ENCODE data around the gene CLSTN2.

CLSTN2 gene

DNA sequence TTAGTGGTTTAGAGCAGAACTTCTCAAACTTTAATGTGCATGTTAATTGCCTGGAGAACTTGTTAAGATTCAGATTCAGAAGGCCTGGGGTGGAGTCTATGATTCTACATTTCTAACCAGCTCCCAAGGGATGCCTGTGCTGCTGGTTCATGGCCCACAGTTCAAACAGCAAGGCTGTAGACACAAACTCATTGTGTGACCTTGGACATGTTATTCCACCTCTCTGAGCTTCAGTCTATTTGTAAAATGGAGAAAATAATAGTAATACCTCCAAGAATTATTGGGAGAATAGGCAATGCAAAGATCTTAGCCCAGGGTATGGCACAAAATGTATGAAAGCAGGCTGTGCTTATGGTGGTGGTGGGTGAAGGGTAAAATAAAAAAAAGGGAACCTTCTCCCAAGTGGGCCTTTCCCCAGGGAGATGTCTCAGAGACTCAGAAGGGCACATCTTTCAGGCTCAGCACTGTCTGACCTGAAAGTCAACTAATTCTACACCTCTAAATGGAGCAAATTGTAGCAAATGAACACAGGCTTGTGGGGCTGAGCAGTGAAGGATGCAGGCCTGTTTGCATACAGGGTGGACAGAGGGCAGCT is 566.9 kb downstream of the CLSTN2 start:
- no peak for DNase-seq (ENCODE audit: low read depth)

DNA sequence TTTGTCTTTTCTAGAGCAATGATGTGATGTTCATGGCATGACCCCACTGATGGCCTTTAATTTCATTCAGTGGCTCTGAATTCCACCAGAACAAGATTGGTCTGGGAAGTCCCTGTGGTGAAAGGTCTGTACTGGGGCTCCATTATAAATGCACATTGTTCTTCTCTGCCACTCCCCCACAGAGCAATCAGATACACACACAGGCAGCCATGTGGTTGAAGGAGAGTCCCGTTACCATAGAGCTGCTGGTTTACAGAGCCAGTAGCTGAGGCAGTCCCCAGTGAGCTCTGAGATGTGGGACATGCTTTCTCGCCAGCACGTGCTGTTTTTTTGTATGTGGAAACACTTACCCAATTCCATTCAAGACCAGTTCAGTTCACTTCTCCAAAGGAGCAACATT is 570.2 kb downstream of the CLSTN2 start:
- DNase-seq (ENCODE audit: low read depth) = no peak

DNA sequence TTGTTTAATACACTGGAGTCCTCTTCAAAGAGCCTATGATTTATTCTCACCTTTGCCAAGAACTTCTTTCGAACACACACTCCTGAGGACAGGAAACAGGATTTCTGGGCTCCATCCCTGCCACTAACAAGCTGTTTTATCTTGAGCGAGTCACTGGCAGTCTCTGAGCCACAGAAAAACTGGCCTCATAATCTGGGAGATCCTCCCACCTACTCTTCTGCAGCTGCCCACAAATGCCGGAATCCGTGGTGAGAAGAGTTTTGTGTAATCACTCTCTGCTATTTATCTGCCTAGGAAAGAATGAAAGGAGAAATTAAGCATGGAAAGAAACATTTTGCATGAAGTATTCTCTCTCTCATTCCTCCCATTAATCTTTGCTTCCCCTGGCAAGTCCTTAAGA is 570.9 kb downstream of the CLSTN2 start:
- DNase-seq (ENCODE audit: low read depth) = no peak

DNA sequence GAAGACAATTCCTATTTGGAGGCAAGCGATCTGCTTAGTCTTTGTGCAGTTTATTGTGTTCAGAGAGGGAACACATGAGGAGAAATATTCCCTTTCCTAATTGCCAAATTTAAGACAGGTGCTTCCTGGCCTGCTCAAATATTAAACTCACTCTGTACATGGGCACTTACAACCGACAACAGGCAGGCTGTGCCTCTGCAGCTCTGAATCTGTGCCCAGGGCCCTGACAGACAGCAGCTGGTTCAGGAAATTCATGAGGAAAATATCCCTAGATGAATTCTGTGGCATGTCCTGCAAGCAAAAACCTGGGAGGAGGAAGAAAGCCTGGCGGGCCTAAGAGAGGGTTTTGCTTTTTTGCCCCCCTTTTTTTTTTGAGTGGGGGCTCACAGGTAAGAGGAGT is 573.6 kb downstream of the CLSTN2 start:
- no peak for DNase-seq (ENCODE audit: low read depth)

DNA sequence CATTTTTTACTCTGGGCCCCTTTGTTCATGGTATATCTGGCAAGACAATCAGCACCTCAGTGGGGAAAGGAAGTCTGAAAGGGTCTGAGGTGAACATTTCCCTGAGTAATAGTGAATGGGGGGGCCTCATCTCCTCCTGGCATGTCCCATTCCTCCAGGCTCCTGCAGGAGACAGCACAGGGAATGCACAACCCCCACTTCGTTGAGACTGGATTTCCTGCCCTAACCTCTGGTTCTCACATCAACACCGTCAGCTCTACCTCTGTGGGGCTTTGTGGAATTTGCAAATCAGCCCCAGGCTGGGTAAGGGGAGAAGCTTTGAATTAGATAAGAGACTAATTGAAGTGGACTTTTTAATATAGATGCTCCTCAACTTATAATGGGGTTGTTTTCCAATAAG is 574.5 kb downstream of the CLSTN2 start:
- no peak for DNase-seq (ENCODE audit: low read depth)

DNA sequence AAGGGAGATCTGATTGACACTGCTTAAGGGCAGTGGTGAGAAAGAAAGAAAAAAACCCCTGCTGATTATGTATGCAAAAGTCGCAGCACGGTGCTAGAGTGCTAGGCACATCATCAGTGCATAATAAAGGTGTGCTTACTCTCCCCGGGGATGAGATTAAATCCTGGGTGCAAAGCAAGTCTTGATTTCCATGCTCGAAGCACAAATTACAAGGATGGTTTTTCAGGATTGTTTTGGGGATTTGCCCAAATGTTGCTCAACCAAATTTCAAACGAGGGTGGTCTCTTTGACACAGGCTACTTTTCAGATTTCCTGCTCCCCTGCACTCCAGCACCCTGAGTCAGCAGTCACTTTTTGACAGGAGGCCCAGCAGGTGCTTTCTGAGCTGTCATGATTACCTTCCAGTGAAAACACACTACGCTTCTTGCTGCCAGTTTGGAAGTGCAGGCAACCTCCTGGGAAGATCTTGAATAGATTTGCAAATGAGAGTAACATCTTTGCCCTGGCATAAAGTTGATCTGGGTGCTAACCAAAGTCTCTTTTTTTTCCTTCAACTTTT is 575.4 kb downstream of the CLSTN2 start:
- no peak for DNase-seq (ENCODE audit: low read depth)

DNA sequence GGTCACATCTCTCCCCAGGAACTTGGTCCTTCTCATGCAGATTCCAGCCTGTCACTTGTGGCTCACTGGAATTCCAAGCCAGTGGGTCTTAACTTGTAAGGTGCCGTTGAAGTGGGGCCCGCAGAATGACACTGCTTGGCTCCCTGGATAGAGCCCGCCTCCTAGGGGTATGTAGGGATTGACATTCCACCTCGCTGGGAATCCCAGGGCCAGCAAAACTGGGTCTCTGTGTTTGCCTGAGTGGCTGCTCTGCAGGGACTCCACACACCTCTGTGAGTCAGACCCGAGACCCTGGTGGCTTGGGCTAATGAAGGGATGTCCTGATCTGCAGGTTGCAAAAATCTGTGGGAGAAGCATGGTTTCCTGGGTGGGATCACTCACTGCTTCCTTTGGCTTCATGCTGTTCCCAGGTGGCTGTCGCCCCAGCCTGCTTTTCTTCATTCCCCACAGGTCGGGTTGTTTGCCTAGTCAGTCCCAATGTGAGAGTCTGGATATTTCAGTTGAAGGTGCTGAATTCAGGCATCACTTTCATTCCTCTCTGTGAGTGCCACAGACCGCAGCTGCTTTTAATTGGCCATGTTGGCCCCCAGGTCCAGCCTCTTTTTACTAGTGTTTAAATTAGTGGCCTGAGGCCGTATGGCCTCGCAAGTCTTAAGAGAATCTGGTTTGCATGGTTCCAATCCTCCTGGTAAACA is 586.9 kb downstream of the CLSTN2 start:
- DNase-seq (ENCODE audit: low read depth) = no peak

DNA sequence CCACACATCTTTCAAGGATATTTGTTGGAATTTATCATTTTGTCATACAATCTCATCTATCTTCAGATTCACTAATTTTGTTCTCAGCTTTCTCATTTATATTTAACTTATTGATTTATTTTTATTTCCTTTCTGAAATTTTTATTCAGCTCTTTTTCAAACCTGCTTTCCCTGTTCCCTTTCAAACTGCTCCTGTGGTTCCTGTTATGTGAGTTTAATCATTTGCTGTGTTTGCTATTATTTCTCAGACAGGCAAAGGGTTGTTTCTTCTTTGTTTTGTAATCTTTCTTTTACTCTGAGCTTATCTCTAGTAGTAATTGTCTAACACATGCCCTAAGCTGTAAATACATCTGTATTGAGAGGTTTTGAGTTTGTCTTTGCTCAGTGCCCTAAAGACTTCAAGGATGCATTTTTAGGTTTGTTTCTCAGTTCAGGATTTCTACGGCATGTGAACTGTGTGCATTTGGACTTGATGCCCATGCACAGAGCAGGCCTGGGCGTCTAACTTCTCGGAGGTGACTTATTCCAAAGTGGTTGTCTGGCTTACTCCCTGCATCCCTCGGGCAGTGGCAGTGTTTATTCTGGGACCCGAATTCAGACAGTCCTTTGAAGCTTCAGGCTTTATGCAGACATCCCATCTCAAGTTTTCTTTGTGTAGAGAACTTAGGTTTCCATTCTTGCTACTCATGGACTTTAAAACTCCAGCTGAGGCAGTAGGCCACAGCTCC is 587.8 kb downstream of the CLSTN2 start:
- no peak for DNase-seq (ENCODE audit: low read depth)

DNA sequence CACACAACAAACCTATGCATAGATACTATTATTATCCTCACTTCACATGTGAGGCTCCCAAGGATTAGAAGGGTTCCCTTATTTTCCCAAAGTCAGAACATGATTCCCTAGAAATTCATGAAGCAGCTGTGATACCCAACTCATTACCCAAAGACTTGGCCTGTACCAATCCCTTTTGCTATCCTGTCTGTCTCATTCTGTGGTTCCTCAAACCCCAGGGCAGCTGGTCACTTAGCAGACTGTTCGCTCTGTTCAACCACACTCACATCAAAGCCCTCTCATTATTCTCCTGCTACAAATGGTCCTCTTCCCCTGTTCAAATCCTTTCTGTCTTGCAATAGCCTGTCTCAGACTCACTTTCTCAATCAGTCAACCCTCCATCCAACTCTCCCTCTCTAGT is 588.6 kb downstream of the CLSTN2 start:
- no peak for DNase-seq (ENCODE audit: low read depth)

DNA sequence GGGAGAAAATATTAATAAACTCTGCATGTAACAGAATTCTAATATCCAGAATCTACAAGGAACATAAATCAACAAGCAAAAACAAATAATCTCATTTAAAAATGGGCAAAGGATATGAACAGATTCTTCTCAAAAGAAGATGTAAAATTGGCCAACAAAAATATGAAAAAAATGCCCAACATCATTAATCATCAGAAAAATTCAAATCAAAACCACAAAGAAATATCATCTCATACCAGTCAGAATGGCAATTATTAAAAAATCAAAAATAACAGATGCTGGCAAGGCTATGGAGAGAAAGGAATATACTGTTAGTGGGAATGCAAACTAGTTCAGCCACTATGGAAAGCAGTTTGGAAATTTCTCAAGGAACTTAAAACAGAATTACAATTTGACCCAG is 592.2 kb downstream of the CLSTN2 start:
- no peak for DNase-seq (ENCODE audit: low read depth)

DNA sequence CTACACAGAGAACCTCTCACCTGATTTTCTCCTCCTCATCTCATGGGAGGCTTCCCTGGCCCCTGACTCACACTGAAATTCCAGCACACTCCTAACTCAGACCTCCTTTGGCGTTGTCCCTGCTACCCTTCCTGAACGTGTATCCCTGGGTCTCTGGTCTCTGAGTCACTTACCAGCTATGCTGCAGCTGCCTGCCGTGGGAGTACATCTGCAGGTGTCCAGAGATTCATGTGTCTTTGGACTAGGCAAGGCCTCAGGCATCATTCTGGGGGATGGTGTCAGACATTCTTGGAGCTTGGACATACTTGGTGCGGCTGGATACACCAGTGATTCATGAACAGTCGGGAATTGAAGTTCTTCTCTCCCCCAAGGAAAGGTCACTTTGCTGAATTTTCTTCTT is 594.1 kb downstream of the CLSTN2 start:
- DNase-seq (ENCODE audit: low read depth) = peak; percentile 97

DNA sequence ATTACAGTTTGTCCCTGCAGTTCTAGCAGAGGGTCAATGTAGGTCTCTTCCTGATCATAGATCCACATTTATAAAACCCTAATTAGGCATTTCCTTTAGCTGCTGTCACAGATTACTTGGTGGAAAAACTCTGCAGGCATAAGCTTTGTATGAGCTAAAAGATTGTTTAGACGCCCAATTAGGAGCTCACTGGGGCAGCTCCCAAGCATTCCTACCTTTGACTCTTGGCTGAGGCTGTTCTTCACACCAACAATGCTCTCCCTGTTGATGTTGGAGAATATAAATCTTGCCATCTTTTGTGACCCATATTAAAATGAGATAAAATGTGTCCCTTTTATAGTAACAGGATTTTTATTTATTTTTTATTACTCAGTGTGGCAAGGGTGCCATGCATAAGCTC is 594.6 kb downstream of the CLSTN2 start:
- no peak for DNase-seq (ENCODE audit: low read depth)

DNA sequence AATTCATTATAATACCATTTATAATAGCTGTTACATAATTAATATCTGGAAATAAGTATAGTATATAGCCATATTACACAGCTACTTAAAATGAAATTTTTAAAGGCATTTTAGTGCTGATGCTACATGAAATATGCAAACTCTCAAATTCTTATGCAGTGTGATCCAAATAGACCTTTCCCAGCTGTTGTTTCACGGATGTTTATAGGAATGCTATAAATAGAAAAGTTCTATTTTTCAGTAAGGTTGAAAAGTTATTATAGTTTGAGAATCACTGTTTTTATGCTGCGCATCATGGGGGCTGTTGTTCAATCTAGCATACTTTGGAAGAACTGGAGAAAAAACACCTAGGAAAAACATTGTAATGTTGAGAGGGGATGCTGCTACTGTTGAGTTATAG is 595.1 kb downstream of the CLSTN2 start:
- DNase-seq (ENCODE audit: low read depth) = no peak

DNA sequence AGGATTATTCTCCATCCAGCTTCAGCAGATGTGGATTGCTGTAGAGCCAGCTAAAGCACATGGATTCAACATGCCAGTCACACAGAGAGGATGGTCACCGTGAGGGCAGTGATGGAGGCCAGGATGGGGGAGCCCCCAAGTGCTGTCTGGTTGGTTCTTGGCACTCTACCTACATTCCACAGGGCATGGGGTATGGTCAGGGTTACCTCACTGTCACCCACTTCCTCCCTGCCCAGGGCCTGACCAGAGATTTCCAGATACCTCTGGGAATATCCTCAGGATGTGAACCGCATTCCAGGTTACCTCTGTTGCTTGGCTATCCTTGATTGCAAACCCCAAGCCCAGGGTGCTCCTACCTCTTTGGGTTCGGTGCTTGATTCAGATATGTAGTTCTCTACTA is 595.6 kb downstream of the CLSTN2 start:
- DNase-seq (ENCODE audit: low read depth) = no peak

DNA sequence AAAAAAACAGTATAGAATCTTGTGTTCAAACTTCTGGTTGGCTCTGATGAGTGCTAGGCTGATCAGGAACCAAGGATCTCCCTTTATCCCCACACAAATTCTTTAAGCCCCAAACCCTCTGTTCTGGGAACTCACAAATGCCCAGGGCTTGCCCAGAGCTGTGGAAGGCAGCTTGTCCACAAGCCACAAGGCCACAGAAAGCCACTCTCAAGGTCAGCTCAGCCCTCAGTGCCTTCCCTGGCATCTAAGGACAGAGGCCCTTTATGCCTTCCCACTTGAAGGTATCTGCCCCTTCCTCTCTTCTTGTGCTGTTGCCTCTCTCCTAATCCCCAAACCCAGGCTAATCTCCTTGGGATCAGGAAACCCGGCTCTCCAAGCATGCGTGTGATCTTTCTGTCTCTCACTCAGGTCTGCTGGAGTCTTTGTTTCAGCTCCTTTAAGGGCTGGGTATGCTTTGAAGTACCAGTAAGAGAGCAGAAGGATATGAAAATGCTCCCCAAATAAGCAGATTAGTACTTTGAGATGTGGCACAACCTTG is 597.9 kb downstream of the CLSTN2 start:
- no peak for DNase-seq (ENCODE audit: low read depth)

DNA sequence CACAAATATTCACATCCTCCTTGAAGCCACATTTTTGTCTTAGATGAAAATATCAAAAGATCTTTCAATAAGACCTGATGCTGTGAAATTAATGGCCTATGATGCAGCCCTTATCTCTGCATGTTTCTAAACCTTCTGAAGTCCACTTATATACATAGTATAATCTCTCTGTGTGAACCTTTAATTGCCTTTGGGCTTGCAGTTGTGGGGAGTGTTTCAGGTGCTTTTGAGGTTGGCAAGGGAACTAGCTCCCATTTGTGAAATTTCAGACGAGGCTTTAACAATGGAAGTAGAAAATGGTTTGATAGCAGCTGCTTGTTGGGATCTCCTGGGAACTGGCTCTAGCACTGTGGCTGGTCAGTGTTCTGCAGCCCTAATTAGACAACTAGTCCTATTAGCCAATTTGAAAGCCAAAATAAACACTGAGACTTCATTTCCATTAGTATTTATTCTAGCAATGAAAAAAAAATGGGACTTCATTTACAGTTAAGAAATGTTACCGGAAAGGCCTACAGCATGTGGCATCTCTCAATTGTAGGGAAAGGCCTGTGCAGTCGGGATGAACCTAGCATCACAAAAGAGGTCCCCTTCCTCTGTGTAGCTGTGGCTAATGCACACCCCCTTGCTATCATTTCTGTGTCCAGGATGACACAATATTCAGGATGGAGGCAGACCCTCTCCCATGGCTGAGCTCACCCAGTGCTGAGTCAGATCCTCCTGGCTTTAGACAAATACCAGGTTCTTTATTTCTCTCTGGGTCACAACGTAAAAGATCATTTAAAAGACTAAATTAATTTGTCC is 602.1 kb downstream of the CLSTN2 start:
- no peak for DNase-seq (ENCODE audit: low read depth)

DNA sequence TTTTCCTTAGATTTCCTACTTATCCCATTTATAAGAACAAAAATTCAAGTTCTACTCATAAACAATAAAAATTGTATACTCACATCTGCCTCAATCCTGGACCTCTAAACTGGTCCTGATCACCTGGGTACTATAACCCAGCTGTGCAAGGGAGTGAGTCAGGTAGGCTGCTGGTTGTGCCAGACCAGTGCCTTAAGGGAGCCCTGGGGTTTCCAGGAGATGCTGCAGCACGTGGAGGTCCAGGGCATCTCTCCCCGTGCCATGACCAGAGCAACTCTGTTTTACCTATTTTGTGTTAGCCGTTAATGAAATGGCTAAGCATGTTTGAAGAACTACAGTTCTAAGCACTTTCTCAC is 602.7 kb downstream of the CLSTN2 start:
- DNase-seq (ENCODE audit: low read depth) = no peak

DNA sequence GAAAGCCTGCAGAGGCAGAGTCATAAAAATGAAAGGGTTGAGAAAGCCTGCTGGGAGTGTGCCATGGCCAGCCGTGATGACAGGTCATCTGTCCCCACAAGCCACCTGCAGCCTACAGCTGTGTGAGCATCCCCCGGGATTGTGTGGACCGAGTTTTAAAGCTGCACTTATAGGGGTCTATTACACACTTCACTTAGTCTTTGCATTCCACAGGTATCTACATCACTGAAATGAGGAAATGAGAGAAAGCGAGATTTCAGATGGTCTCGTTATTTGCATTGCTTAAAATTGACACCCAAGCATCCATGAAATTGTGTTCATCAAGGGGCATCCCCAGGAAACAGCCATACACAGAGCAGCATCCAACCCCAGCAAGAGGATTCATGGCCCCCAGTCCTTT is 605.3 kb downstream of the CLSTN2 start:
- no peak for DNase-seq (ENCODE audit: low read depth)

DNA sequence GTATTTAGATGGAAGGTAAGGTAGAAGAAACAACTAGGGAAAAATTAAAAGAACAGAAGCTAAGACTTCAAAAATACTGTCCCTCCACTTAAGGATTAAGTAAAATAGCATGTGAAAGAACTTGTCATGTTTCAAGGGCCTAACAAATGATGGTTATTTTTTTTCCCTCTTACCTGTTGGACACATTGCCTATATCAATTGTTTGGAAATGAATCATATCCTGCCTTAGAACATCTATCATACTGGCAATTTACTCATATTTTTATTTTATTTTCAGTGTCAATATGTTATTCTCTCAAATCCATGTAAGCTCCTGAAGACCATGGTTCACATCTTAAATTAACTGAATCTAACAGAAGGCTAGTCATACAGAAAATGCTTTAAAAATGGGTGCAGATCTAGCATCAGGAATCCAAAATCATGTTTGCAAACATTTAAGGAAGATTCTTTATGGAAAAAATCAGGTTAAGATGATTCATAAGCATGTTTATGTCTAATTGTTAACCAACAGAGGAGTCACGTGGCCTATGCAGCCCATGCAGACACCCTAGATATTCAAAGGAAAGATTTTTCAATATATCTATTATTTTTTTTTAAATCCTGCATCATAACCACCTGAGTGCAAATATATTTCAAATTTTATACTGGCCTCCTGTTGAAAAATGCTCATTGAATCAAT is 607.1 kb downstream of the CLSTN2 start:
- DNase-seq (ENCODE audit: low read depth) = no peak

DNA sequence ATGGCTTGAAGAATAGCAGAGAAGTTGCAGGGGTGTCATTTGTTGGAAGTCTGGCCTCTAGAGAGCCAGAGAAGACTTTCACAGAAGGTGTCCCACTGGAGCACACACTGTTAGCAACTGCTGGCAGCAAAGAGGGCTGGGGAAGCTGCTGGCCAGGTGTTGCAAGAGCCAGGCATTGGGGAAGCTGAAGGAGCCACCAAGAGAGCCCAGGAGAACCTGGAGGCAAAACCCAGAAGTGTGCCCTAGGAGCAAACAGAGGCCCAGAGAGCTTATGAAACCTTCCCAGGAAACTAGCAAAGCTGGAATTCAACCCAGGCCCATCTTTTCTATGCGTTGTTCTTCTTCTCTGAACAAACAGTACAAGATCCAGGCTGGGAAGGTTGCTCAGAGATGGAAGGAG is 610.2 kb downstream of the CLSTN2 start:
- no peak for DNase-seq (ENCODE audit: low read depth)

DNA sequence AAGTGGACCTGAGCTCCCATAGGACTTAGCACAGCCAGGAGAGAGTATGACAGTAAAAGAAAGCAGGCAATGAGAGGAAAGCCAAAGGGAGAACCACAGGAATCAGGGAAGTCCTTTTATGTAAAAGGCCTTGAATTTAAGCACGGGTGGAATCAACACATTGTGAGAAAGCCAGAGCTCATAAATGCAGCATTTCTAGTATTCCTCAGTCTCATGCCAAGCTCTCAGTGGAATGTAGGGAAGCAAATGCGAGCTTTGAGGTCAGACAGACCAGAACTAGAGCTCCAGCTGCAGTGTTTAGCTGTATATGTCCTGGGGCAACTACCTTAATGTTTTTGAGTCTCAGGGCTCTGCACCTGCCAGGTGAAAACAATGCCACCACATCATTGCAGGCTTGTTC is 610.8 kb downstream of the CLSTN2 start:
- no peak for DNase-seq (ENCODE audit: low read depth)

DNA sequence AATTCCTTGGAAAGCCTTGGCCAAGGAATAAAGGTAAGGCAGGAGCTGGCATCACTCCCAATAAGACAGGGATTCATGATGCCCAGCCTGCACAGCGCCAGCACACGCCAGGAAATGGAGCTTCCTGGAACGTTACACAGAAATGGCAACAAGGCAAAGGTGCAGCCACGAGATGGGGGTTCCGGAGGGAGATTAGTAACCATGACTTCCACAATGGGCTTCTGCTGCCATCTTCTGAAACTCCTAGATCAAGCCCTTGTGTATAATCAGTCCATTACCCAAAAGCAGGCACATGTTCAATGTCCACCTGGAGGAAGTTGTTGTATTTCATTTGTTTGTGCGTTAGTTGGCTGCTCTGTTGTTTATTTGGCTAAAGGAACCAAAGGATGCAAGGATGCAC is 611.7 kb downstream of the CLSTN2 start:
- no peak for DNase-seq (ENCODE audit: low read depth)

All from non-pigmented ciliary epithelial cell (primary cell).